Measurements from ENCODE around the gene ECE2.

The ECE2 gene

GRCh38 chr3:184242297-184242685 is 33.5 kb upstream of the ECE2 start:
- H3K9me3 ChIP-seq (ENCODE audit: low read length), result no peaks in the 10 kb centered on the region
- H4K20me1 ChIP-seq (ENCODE audit: insufficient read depth, low read length), result no peaks in the 10 kb centered on the region
- H3K4me1 ChIP-seq (ENCODE audit: insufficient read depth, low read length, severe bottlenecking), result peaks cover under 1% of the 10 kb centered on the region
- no peaks in the 10 kb centered on the region for H3K27me3 ChIP-seq (ENCODE audit: insufficient read depth, low read length)
- no peak overlapping the region for H3K4me3 ChIP-seq (ENCODE audit: low read depth, low read length, poor library complexity, severe bottlenecking)
- H3K36me3 ChIP-seq (ENCODE audit: insufficient read depth, low read length), result peaks cover 42% of the 10 kb centered on the region
- no peak for TF ChIP-seq EZH2 (IDR thresholded peaks at IDR 0.05; ENCODE audit: borderline replicate concordance, low read length)
- TF ChIP-seq, protein P1, sequence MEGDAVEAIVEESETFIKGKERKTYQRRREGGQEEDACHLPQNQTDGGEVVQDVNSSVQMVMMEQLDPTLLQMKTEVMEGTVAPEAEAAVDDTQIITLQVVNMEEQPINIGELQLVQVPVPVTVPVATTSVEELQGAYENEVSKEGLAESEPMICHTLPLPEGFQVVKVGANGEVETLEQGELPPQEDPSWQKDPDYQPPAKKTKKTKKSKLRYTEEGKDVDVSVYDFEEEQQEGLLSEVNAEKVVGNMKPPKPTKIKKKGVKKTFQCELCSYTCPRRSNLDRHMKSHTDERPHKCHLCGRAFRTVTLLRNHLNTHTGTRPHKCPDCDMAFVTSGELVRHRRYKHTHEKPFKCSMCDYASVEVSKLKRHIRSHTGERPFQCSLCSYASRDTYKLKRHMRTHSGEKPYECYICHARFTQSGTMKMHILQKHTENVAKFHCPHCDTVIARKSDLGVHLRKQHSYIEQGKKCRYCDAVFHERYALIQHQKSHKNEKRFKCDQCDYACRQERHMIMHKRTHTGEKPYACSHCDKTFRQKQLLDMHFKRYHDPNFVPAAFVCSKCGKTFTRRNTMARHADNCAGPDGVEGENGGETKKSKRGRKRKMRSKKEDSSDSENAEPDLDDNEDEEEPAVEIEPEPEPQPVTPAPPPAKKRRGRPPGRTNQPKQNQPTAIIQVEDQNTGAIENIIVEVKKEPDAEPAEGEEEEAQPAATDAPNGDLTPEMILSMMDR (IDR thresholded peaks at IDR 0.05; ENCODE audit: low read length), result no peak
- H3K9ac ChIP-seq (ENCODE audit: low read length), result no peak overlapping the region
- H3K27ac ChIP-seq (ENCODE audit: low read depth, low read length, poor library complexity, severe bottlenecking), result no peak overlapping the region
- no peaks in the 10 kb centered on the region for H3K79me2 ChIP-seq (ENCODE audit: insufficient read depth, low read length)
- H3K9me2 ChIP-seq (ENCODE audit: low read depth, low read length), result no peaks in the 10 kb centered on the region
- no peak overlapping the region for H2AFZ ChIP-seq (ENCODE audit: low read length)
- H3K4me2 ChIP-seq (ENCODE audit: low read length), result no peak overlapping the region
- no peaks in the 10 kb centered on the region for H3F3A ChIP-seq (ENCODE audit: insufficient read depth, low read length)

GRCh38 chr3:184248454-184249411 is 27.1 kb upstream of the ECE2 start, which contains the start of gene ALG3:
ALG3 (minus strand) TSS chr3:184248962; CDS start chr3:184248940, 22 bp downstream.
- no peaks in the 10 kb centered on the region for H3K9me3 ChIP-seq (ENCODE audit: low read length)
- H3K9me2 ChIP-seq (ENCODE audit: low read depth, low read length), result no peaks in the 10 kb centered on the region
- peaks cover 14% of the 10 kb centered on the region for H3K4me1 ChIP-seq (ENCODE audit: insufficient read depth, low read length, severe bottlenecking)
- H3K36me3 ChIP-seq (ENCODE audit: insufficient read depth, low read length), result peaks cover 23% of the 10 kb centered on the region
- peaks cover 10% of the 10 kb centered on the region for H3K79me2 ChIP-seq (ENCODE audit: insufficient read depth, low read length)
- peak within 1 kb of the TSS; percentile 99 for H3K4me2 ChIP-seq (ENCODE audit: low read length)
- TF ChIP-seq EZH2 (IDR thresholded peaks at IDR 0.05; ENCODE audit: borderline replicate concordance, low read length), result no peak
- TF ChIP-seq, protein P1 (IDR thresholded peaks at IDR 0.05; ENCODE audit: low read length), result no peak
- peak within 1 kb of the TSS; percentile 98 for H2AFZ ChIP-seq (ENCODE audit: low read length)
- H3K4me3 ChIP-seq (ENCODE audit: low read depth, low read length, poor library complexity, severe bottlenecking), result peak within 1 kb of the TSS; percentile 76
- H3K27ac ChIP-seq (ENCODE audit: low read depth, low read length, poor library complexity, severe bottlenecking), result peak within 1 kb of the TSS; percentile 94
- H3F3A ChIP-seq (ENCODE audit: insufficient read depth, low read length), result no peaks in the 10 kb centered on the region
- H4K20me1 ChIP-seq (ENCODE audit: insufficient read depth, low read length), result no peaks in the 10 kb centered on the region
- H3K9ac ChIP-seq (ENCODE audit: low read length), result peak within 1 kb of the TSS; percentile 98
- H3K27me3 ChIP-seq (ENCODE audit: insufficient read depth, low read length), result no peaks in the 10 kb centered on the region

- Histone ChIP-seq H3K4me3 (ENCODE audit: low read depth, low read length, poor library complexity, severe bottlenecking) (peak within 1 kb of the TSS; percentile 76), H3K79me2 (ENCODE audit: insufficient read depth, low read length) (peaks cover 10% of the 10 kb centered on the region), H4K20me1 (ENCODE audit: insufficient read depth, low read length) (no peaks in the 10 kb centered on the region), H3K9me2 (ENCODE audit: low read depth, low read length) (no peaks in the 10 kb centered on the region), H2AFZ (ENCODE audit: low read length) (peak within 1 kb of the TSS; percentile 98), H3K4me2 (ENCODE audit: low read length) (peak within 1 kb of the TSS; percentile 99), H3K9me3 (ENCODE audit: low read length) (no peaks in the 10 kb centered on the region), H3K36me3 (ENCODE audit: insufficient read depth, low read length) (peaks cover 15% of the 10 kb centered on the region), H3K4me1 (ENCODE audit: insufficient read depth, low read length, severe bottlenecking) (peaks cover 14% of the 10 kb centered on the region), H3K27ac (ENCODE audit: low read depth, low read length, poor library complexity, severe bottlenecking) (peak within 1 kb of the TSS; percentile 94), H3K27me3 (ENCODE audit: insufficient read depth, low read length) (no peaks in the 10 kb centered on the region), H3F3A (ENCODE audit: insufficient read depth, low read length) (no peaks in the 10 kb centered on the region), H3K9ac (ENCODE audit: low read length) (peak within 1 kb of the TSS; percentile 98)
- no peak for TF ChIP-seq EZH2 (IDR thresholded peaks at IDR 0.05; ENCODE audit: borderline replicate concordance, low read length)
- TF ChIP-seq, protein P1 (IDR thresholded peaks at IDR 0.05; ENCODE audit: low read length), result no peak
Observed at GRCh38 chr3:184249412-184250166, 26.2 kb upstream of the ECE2 start, which contains the start of gene EEF1AKMT4. EEF1AKMT4 (plus strand) TSS chr3:184249672; CDS start chr3:184249695, 23 bp downstream.

All from OCI-LY1 (cell line).